Stimulated activated CD8-positive, alpha-beta memory T cell treated with anti-CD3 and anti-CD28 coated beads, Interleukin-15, amount 100 ng/mL, for 4 hours (primary cell): ENCODE data around the gene TP53INP2.
"Not testable (repeated sequence)": the region's sequence is repeated elsewhere in the genome, so short reads cannot be mapped to it uniquely, and the experiment has no call there.

Experiments used
- DNase-seq, 2 donors: peaks; one replicate each; pipeline ENCODE4 v3.0.0-alpha.2; 2020; ENCODE audit warnings: low read depth in 2 of 2

The TP53INP2 gene

GRCh38 chr20:34722560-34722959 is 18.4 kb downstream of the TP53INP2 start:
- DNase-seq = not testable (repeated sequence)

- no peak for DNase-seq
Measured at GRCh38 chr20:34724172-34724571, 20.0 kb downstream of the TP53INP2 start.

GRCh38 chr20:34729416-34729815 is 25.3 kb downstream of the TP53INP2 start:
- DNase-seq = no peak

GRCh38 chr20:34732523-34732922 is 28.4 kb downstream of the TP53INP2 start:
- DNase-seq = no peak

- no peak for DNase-seq
Measured at GRCh38 chr20:34736106-34736735, 32.1 kb downstream of the TP53INP2 start.

- DNase-seq = no peak
Measured at GRCh38 chr20:34743039-34743438, 38.9 kb downstream of the TP53INP2 start.

GRCh38 chr20:34744340-34744739 is 40.2 kb downstream of the TP53INP2 start:
- DNase-seq = no peak

GRCh38 chr20:34744847-34745246 is 40.7 kb downstream of the TP53INP2 start:
- no peak for DNase-seq

GRCh38 chr20:34746674-34747073 is 42.5 kb downstream of the TP53INP2 start:
- DNase-seq = no peak

GRCh38 chr20:34747479-34747878 is 43.3 kb downstream of the TP53INP2 start:
- DNase-seq = no peak

- DNase-seq = no peak
Measured at GRCh38 chr20:34748709-34749108, 44.6 kb downstream of the TP53INP2 start.

GRCh38 chr20:34750484-34750883 is 46.3 kb downstream of the TP53INP2 start:
- DNase-seq = no peak

- DNase-seq = no peak
Measured at GRCh38 chr20:34751453-34751852, 47.3 kb downstream of the TP53INP2 start.

GRCh38 chr20:34753706-34754461 is 49.7 kb downstream of the TP53INP2 start:
- no peak for DNase-seq

- no peak for DNase-seq
Measured at GRCh38 chr20:34754611-34755010, 50.5 kb downstream of the TP53INP2 start.

GRCh38 chr20:34755367-34755766 is 51.2 kb downstream of the TP53INP2 start:
- DNase-seq = no peak

- no peak for DNase-seq
Measured at GRCh38 chr20:34762031-34762555, 57.9 kb downstream of the TP53INP2 start.
